SU-DHL-6 (cell line): ENCODE measurements around the gene PRKN.

Source experiments
- H2AFZ ChIP-seq: fragments of 200-600 bp; sonication (generic); 2 replicates; pipeline ENCODE4 v1.6.1; 2014; ENCODE audit warnings: low read depth, mild to moderate bottlenecking, moderate library complexity, mixed read lengths, antibody characterized with exemption, low read length; ENCODE audit not compliant: severe bottlenecking
- H3F3A ChIP-seq: fragments of 200-600 bp; shearing (Covaris generic); 2 replicates; pipeline ENCODE4 v1.6.0; 2016; ENCODE audit warnings: antibody characterized with exemption, mild to moderate bottlenecking; ENCODE audit not compliant: insufficient read depth
- H3K27ac ChIP-seq: fragments of 200-600 bp; sonication (generic); 2 replicates; pipeline ENCODE4 v1.5.1; 2016; ENCODE audit warnings: low read depth, mild to moderate bottlenecking, low read length, moderate library complexity, mixed read lengths
- H3K27me3 ChIP-seq: fragments of 200-600 bp; sonication (generic), shearing (Covaris generic); 2 replicates; pipeline ENCODE4 v1.6.0; 2014; ENCODE audit warnings: mild to moderate bottlenecking, low read length
- H3K36me3 ChIP-seq: fragments of 200-600 bp; sonication (generic); 2 replicates; pipeline ENCODE4 v1.6.1; 2014; ENCODE audit warnings: mild to moderate bottlenecking, low read length, mixed read lengths
- H3K4me2 ChIP-seq: fragments of 300-600, 200-600 bp; shearing (Covaris generic), sonication (generic); 2 replicates; pipeline ENCODE4 v1.6.0; 2014; ENCODE audit warnings: low read length, low read depth, mild to moderate bottlenecking; ENCODE audit not compliant: poor library complexity, severe bottlenecking
- H3K4me3 ChIP-seq: fragments of 200-600 bp; sonication (generic); 2 replicates; pipeline ENCODE4 v1.5.1; 2014; ENCODE audit warnings: antibody characterized with exemption, low read length, mild to moderate bottlenecking, mixed read lengths; ENCODE audit not compliant: insufficient read depth, poor library complexity, severe bottlenecking
- H3K79me2 ChIP-seq: fragments of 200-600 bp; sonication (generic); 2 replicates; pipeline ENCODE4 v1.6.1; 2014; ENCODE audit warnings: mild to moderate bottlenecking, low read length, moderate library complexity; ENCODE audit not compliant: insufficient read depth
- H3K9ac ChIP-seq: fragments of 200-600 bp; sonication (generic); 2 replicates; pipeline ENCODE4 v1.7.0; 2014; ENCODE audit warnings: mild to moderate bottlenecking, low read length
- H3K9me2 ChIP-seq: fragments of 200-600 bp; sonication (generic); replicated peaks from 2 replicates; pipeline ENCODE4 v1.6.1; 2014; ENCODE audit warnings: low read length; ENCODE audit not compliant: insufficient read depth
- H3K9me3 ChIP-seq: fragments of 200-600 bp; sonication (generic); 2 replicates; pipeline ENCODE4 v1.6.1; 2014; ENCODE audit warnings: low read length, mixed read lengths; ENCODE audit not compliant: insufficient read depth
- H4K20me1 ChIP-seq: fragments of 200-600 bp; sonication (generic); 2 replicates; pipeline ENCODE4 v1.6.1; 2014; ENCODE audit warnings: low read depth, mild to moderate bottlenecking, antibody characterized with exemption, low read length, moderate library complexity, mixed read lengths
- CTCF ChIP-seq: fragments of 200-600 bp; sonication (generic); IDR thresholded peaks from one replicate; pipeline ENCODE4 v1.5.1; 2017; ENCODE audit warnings: antibody characterized with exemption, mild to moderate bottlenecking, low read length, moderate library complexity; ENCODE audit not compliant: insufficient read depth, poor library complexity, severe bottlenecking
- EZH2phosphoT487 ChIP-seq: fragments of 200-600 bp; sonication (generic), shearing (Covaris generic); conservative IDR thresholded peaks from 2 replicates; pipeline ENCODE4 v1.6.1; 2018; ENCODE audit warnings: mild to moderate bottlenecking, antibody characterized with exemption, low read length, moderate library complexity, mixed read lengths

Gene PRKN

DNA sequence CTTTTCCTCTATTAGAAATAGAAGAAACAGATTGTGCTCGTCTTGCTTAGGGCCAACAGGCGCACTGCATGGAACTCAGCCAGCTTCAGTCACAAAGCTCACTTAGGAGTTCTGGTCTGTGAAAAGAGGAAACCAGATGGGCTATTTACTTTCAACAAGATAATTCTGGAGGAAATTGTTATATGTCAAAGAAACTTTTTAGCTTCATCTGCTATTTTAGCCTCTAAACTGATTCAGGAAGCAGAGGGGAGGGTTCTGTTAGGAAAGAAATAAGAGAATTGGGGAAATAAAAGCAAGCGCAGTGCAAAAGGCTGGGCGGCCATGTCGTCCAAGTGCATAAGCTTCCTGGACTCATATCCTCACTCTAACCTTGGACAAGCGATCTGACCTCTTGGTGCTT, 21.3 kb downstream of the PRKN start:
- Histone ChIP-seq H3F3A (no peaks in the 10 kb centered on the region), H3K9me2 (no peaks in the 10 kb centered on the region), H2AFZ (no peak overlapping the region), H3K27ac (no peak overlapping the region), H3K27me3 (no peaks in the 10 kb centered on the region), H3K36me3 (no peaks in the 10 kb centered on the region), H4K20me1 (no peaks in the 10 kb centered on the region), H3K4me3 (no peak overlapping the region), H3K9ac (no peak overlapping the region), H3K9me3 (no peaks in the 10 kb centered on the region), H3K4me2 (no peak overlapping the region), H3K79me2 (no peaks in the 10 kb centered on the region)
- TF ChIP-seq CTCF = no peak
- TF ChIP-seq EZH2phosphoT487 = no peak

DNA sequence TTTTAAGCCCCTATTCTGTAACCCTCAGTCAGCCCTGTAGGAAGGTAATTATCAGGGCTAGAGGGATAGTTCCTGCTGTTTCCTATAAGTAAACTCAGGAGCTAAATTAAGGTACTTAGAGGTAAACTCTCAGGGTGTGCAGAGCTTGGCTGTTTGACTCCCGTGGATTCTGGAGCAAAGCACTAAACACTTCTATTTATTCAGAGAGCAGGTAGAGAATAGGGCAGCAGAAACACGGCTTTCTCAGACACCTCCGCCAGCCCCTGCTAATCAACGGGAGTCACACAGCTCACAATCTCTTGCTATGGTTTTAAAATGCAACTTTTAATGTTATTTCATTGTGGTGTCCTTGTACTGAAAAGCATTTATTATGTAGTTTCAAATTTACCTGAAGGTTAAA, 21.8 kb downstream of the PRKN start:
- H3K27ac ChIP-seq = no peak overlapping the region
- H2AFZ ChIP-seq = no peak overlapping the region
- H3K4me2 ChIP-seq = no peak overlapping the region

GRCh38 chr6:162704001-162704400, 23.6 kb downstream of the PRKN start:
- Histone ChIP-seq H3K27ac (no peak overlapping the region), H3K4me3 (no peak overlapping the region), H3K4me2 (no peak overlapping the region), H3K9me3 (no peaks in the 10 kb centered on the region), H3K9me2 (no peaks in the 10 kb centered on the region), H3K27me3 (no peaks in the 10 kb centered on the region), H3K9ac (no peak overlapping the region), H3K79me2 (no peaks in the 10 kb centered on the region), H3K36me3 (no peaks in the 10 kb centered on the region), H2AFZ (no peak overlapping the region), H3F3A (no peaks in the 10 kb centered on the region), H4K20me1 (no peaks in the 10 kb centered on the region)
- TF ChIP-seq EZH2phosphoT487 = no peak
- no peak for TF ChIP-seq CTCF

More for the DNA sequence above, 21.8 kb downstream of the PRKN start:
- Histone ChIP-seq H3K27me3 (no peaks in the 10 kb centered on the region), H3F3A (no peaks in the 10 kb centered on the region), H3K79me2 (no peaks in the 10 kb centered on the region), H3K9me3 (no peaks in the 10 kb centered on the region), H3K36me3 (no peaks in the 10 kb centered on the region), H3K4me3 (no peak overlapping the region), H3K9ac (no peak overlapping the region), H3K9me2 (no peaks in the 10 kb centered on the region), H4K20me1 (no peaks in the 10 kb centered on the region)
- no peak for TF ChIP-seq EZH2phosphoT487
- TF ChIP-seq CTCF = no peak
